Measurements from ENCODE around the gene ESAM.

The ESAM gene

GRCh38 chr11:124743050-124743449 is 19.0 kb downstream of the ESAM start:
- Histone ChIP-seq H3K4me1 (peaks cover 10% of the 10 kb centered on the region), H3K4me3 (no peak overlapping the region), H3K27me3 (ENCODE audit: low read depth) (no peaks in the 10 kb centered on the region), H3K9me3 (no peaks in the 10 kb centered on the region), H3K36me3 (replicated peaks) (no peaks in the 10 kb centered on the region)
- in situ Hi-C loops (cut with MboI; ENCODE audit: low sequenced_read_pairs): no loop called here
- DNase-seq (ENCODE audit: low spot score in 2 of 2): no peak

DNA sequence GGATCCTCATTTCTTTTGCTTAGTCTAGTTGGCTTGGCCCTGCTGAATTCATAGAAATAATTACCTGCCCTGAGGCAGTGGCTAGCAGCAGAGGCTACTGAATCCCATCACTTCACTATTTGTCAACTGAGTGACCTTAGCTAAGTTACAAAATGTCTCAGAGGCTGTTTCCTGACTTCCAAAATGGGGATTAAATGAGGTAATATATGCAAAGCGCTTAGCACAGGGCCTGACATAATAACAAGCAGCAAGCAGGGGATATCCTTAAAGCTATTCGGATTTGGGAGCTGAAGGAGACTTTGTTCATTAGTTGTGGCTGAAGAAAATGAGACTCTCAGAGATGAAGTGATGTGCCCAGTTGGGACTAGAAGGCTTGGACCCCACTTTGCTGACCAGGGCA is 19.5 kb downstream of the ESAM start:
- Histone ChIP-seq H3K27me3 (ENCODE audit: low read depth) (no peaks in the 10 kb centered on the region), H3K4me1 (peaks cover 10% of the 10 kb centered on the region), H3K4me3 (no peak overlapping the region), H3K9me3 (no peaks in the 10 kb centered on the region), H3K36me3 (replicated peaks) (no peaks in the 10 kb centered on the region)
- DNase-seq (ENCODE audit: low spot score in 2 of 2): no peak
- in situ Hi-C loops (cut with MboI; ENCODE audit: low sequenced_read_pairs): no loop called here

GRCh38 chr11:124740277-124740882 is 21.7 kb downstream of the ESAM start:
- H3K4me1 ChIP-seq: peaks cover 10% of the 10 kb centered on the region
- DNase-seq (ENCODE audit: low spot score in 2 of 2): peak in 1 of 2 experiments; percentile 65
- no peaks in the 10 kb centered on the region for H3K9me3 ChIP-seq
- H3K27me3 ChIP-seq (ENCODE audit: low read depth): peaks cover under 1% of the 10 kb centered on the region; the same call in 1 of the 2 replicates
- H3K36me3 ChIP-seq (replicated peaks): no peaks in the 10 kb centered on the region
- peak overlapping the region; percentile 66 for H3K4me3 ChIP-seq
- in situ Hi-C loops (cut with MboI; ENCODE audit: low sequenced_read_pairs): no loop called here

DNA sequence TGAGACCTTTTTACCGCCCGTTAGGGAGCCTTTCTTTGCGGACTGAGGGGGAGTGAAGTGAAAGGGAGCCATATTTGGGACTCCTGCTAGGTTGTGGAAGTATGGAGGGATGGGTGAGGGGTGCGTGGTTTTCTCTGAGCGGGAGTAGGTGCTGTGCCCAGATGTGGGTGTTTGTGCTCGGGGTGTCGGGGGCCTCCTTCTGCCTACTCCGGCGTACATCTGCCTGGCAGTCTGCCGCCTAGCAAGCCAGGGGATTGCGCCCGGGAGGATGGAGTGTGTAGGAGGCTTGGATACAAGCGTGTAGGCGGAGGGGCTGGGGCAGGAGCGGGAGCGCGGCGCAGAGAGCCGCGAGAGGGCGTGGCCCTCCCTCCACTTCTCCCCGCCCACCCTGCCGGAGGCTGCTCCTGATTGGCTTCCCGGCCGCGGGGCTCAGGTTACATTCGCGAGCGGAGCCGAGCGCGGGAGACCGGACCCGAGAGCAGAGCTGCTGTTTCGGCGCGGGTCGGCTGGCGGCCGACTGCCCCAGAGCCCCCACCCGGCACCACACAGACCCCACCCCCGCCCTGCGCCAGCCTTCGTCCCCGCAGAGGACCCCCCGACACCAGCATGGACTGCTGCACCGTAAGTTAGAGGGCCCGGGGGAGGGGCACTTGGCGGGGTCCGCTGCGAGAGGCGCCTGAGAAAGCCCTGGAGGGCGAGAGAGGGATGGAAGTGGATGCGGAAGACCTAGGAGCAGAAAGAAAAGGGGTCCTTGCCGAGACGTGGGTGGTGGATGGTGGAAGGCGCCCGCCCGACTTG is 22.4 kb downstream of the ESAM start, which contains the start of gene NRGN:
Gene NRGN (plus strand): TSS at position 464 of the 798 bp plus-strand sequence. CDS start 143 bp downstream, at position 607.
- H3K36me3 ChIP-seq (replicated peaks): no peaks in the 10 kb centered on the region
- peaks cover 3% of the 10 kb centered on the region; the same call in 1 of the 2 replicates for H3K27me3 ChIP-seq (ENCODE audit: low read depth)
- in situ Hi-C loops (cut with MboI; ENCODE audit: low sequenced_read_pairs): no loop called here
- H3K9me3 ChIP-seq: no peaks in the 10 kb centered on the region
- H3K4me1 ChIP-seq: peaks cover 10% of the 10 kb centered on the region
- DNase-seq (ENCODE audit: low spot score in 2 of 2): peak; percentile 93 to 97
- H3K4me3 ChIP-seq: peak within 1 kb of the TSS; percentile 66

- Histone ChIP-seq H3K27me3 (ENCODE audit: low read depth) (peaks cover 6% of the 10 kb centered on the region; the same call in 1 of the 2 replicates), H3K4me3 (no peak overlapping the region), H3K4me1 (peaks cover 10% of the 10 kb centered on the region), H3K9me3 (no peaks in the 10 kb centered on the region), H3K36me3 (replicated peaks) (no peaks in the 10 kb centered on the region)
- in situ Hi-C loops (cut with MboI; ENCODE audit: low sequenced_read_pairs): no loop called here
- DNase-seq (ENCODE audit: low spot score in 2 of 2): no peak
Measured at GRCh38 chr11:124738713-124739478, 23.2 kb downstream of the ESAM start.

DNA sequence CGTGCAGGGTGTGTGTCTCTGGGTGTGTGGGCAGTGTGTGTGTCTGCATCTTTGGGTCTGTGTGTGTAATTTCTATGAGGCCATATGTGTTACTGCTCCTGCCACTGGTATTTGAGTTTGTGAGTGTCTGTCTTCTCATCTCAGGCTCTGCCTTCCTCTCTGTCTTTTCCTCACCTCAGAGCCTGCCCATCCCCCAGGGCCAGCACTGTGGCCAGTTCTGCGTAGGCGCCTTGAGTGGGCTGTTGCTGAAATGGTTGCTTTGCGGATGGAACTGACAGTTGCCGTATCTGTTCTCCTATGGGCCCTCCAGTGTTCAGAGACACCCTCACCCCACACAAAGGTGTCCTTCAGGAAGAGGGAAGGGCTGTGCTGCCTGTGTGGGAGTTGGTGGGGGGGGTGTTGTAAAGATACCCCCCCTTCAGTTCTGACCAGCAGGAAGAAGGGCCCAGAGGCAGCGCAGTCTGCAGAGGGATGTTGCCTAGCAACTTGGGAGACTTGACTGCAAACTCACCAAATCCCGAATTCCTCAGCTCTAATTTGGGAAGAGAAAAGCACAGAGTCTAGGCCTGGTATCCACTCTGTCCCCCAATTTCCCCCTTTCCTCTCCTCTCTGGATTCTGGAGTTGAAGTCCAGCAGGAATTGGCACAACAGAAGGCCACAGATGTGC is 24.3 kb downstream of the ESAM start:
- in situ Hi-C loops (cut with MboI; ENCODE audit: low sequenced_read_pairs): no loop called here
- no peak for DNase-seq (ENCODE audit: low spot score in 2 of 2)
- peaks cover 6% of the 10 kb centered on the region; the same call in 1 of the 2 replicates for H3K27me3 ChIP-seq (ENCODE audit: low read depth)
- H3K36me3 ChIP-seq (replicated peaks): no peaks in the 10 kb centered on the region
- peaks cover 10% of the 10 kb centered on the region for H3K4me1 ChIP-seq
- no peaks in the 10 kb centered on the region for H3K9me3 ChIP-seq
- no peak overlapping the region for H3K4me3 ChIP-seq

- H3K36me3 ChIP-seq (replicated peaks): no peaks in the 10 kb centered on the region
- H3K9me3 ChIP-seq: no peaks in the 10 kb centered on the region
- peaks cover 6% of the 10 kb centered on the region; the same call in 1 of the 2 replicates for H3K27me3 ChIP-seq (ENCODE audit: low read depth)
- no peak for DNase-seq (ENCODE audit: low spot score in 2 of 2)
- H3K4me3 ChIP-seq: no peak overlapping the region
- peaks cover 10% of the 10 kb centered on the region for H3K4me1 ChIP-seq
- in situ Hi-C loops (cut with MboI; ENCODE audit: low sequenced_read_pairs): no loop called here
Measured at GRCh38 chr11:124736736-124737135, 25.4 kb downstream of the ESAM start.

- no peak overlapping the region for H3K4me3 ChIP-seq
- H3K9me3 ChIP-seq: no peaks in the 10 kb centered on the region
- no peaks in the 10 kb centered on the region for H3K36me3 ChIP-seq (replicated peaks)
- H3K27me3 ChIP-seq (ENCODE audit: low read depth): peaks cover 6% of the 10 kb centered on the region; the same call in 1 of the 2 replicates
- no peak for DNase-seq (ENCODE audit: low spot score in 2 of 2)
- H3K4me1 ChIP-seq: no peaks in the 10 kb centered on the region
- in situ Hi-C loops (cut with MboI; ENCODE audit: low sequenced_read_pairs): no loop called here
Measured at GRCh38 chr11:124732230-124732629, 29.9 kb downstream of the ESAM start.

DNA sequence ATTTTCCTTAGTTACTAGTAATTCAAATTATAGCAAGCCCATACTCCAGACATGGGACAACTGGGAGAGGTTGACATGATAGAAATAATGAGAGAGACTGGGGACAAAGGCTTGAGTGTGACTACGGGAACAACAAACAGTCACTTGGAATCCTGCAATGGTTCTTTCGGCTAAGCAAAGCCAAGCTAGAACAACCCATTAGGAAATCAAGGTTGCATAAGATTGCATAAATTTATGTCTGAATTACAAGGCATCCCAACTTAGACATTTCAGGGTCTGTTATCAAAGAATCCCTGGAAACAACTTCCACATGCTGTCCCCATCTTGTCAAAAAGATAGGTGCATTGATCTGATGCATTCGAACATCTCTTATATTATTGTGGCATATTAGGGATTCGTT is 32.5 kb downstream of the ESAM start:
- no peak for DNase-seq (ENCODE audit: low spot score in 2 of 2)
- Histone ChIP-seq H3K9me3 (no peaks in the 10 kb centered on the region), H3K4me1 (peaks cover 11% of the 10 kb centered on the region), H3K4me3 (no peak overlapping the region), H3K27me3 (ENCODE audit: low read depth) (peaks cover 2% of the 10 kb centered on the region; the same call in 1 of the 2 replicates), H3K36me3 (replicated peaks) (no peaks in the 10 kb centered on the region)
- in situ Hi-C loops (cut with MboI; ENCODE audit: low sequenced_read_pairs): no loop called here

- peaks cover 11% of the 10 kb centered on the region for H3K4me1 ChIP-seq
- H3K27me3 ChIP-seq (ENCODE audit: low read depth): no peaks in the 10 kb centered on the region
- H3K9me3 ChIP-seq: no peaks in the 10 kb centered on the region
- no peak overlapping the region for H3K4me3 ChIP-seq
- in situ Hi-C loops (cut with MboI; ENCODE audit: low sequenced_read_pairs): no loop called here
- no peaks in the 10 kb centered on the region for H3K36me3 ChIP-seq (replicated peaks)
- DNase-seq (ENCODE audit: low spot score in 2 of 2): no peak
Measured at GRCh38 chr11:124728134-124728533, 34.0 kb downstream of the ESAM start.

DNA sequence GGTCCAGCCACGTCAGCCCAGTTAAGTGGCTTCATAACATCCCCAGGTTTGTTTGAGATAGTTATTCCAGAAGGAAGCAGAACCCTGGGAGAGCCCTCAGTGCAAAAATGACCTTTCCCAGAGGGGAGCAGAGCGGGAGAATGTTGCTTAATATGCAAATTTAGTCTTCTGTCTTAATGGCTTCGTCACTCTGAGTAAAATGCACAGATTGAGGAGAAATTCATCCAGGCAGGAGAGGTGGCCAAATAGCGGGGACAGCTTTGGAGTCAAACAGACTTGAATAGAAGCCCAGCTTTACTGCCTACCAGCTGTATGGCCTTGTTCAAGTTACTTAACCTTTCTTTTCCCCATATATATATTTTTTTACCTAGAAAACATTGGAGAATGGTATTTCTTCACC is 34.6 kb downstream of the ESAM start:
- DNase-seq (ENCODE audit: low spot score in 2 of 2): no peak
- no peaks in the 10 kb centered on the region for H3K9me3 ChIP-seq
- no peak overlapping the region for H3K4me3 ChIP-seq
- H3K27me3 ChIP-seq (ENCODE audit: low read depth): peaks cover 3% of the 10 kb centered on the region; the same call in 1 of the 2 replicates
- in situ Hi-C loops (cut with MboI; ENCODE audit: low sequenced_read_pairs): no loop called here
- H3K4me1 ChIP-seq: peaks cover 11% of the 10 kb centered on the region
- H3K36me3 ChIP-seq (replicated peaks): no peaks in the 10 kb centered on the region

GRCh38 chr11:124725719-124726105 is 36.4 kb downstream of the ESAM start:
- no peak for DNase-seq (ENCODE audit: low spot score in 2 of 2)
- H3K36me3 ChIP-seq (replicated peaks): no peaks in the 10 kb centered on the region
- peaks cover 11% of the 10 kb centered on the region for H3K4me1 ChIP-seq
- in situ Hi-C loops (cut with MboI; ENCODE audit: low sequenced_read_pairs): no loop called here
- H3K4me3 ChIP-seq: no peak overlapping the region
- peaks cover 4% of the 10 kb centered on the region; the same call in 1 of the 2 replicates for H3K27me3 ChIP-seq (ENCODE audit: low read depth)
- no peaks in the 10 kb centered on the region for H3K9me3 ChIP-seq

GRCh38 chr11:124724979-124725718 is 36.9 kb downstream of the ESAM start:
- peaks cover 11% of the 10 kb centered on the region for H3K4me1 ChIP-seq
- no peaks in the 10 kb centered on the region for H3K36me3 ChIP-seq (replicated peaks)
- in situ Hi-C loops (cut with MboI; ENCODE audit: low sequenced_read_pairs): no loop called here
- H3K9me3 ChIP-seq: no peaks in the 10 kb centered on the region
- H3K27me3 ChIP-seq (ENCODE audit: low read depth): peaks cover 4% of the 10 kb centered on the region; the same call in 1 of the 2 replicates
- no peak overlapping the region for H3K4me3 ChIP-seq
- peak in 1 of 2 experiments; percentile 50 for DNase-seq (ENCODE audit: low spot score in 2 of 2)
